ENCODE measurements around the gene TBCD. TPM values are rescaled to one million over a fixed set of nuclear protein-coding genes. Genes with fewer than 3 reads are reported as not detected.

TBCD gene
- total and polyA plus RNA-seq, 9 of the 15 experiments (the other 6 are each of a cell fraction or from before 2014, with no cell fraction given) = 8.9 to 98.5 (median 28.0) TPM

GRCh38 chr17:82734987-82735866 is 16.6 kb upstream of the TBCD start, which contains the start of gene FN3K (continued):
- TF ChIP-seq, protein P1, sequence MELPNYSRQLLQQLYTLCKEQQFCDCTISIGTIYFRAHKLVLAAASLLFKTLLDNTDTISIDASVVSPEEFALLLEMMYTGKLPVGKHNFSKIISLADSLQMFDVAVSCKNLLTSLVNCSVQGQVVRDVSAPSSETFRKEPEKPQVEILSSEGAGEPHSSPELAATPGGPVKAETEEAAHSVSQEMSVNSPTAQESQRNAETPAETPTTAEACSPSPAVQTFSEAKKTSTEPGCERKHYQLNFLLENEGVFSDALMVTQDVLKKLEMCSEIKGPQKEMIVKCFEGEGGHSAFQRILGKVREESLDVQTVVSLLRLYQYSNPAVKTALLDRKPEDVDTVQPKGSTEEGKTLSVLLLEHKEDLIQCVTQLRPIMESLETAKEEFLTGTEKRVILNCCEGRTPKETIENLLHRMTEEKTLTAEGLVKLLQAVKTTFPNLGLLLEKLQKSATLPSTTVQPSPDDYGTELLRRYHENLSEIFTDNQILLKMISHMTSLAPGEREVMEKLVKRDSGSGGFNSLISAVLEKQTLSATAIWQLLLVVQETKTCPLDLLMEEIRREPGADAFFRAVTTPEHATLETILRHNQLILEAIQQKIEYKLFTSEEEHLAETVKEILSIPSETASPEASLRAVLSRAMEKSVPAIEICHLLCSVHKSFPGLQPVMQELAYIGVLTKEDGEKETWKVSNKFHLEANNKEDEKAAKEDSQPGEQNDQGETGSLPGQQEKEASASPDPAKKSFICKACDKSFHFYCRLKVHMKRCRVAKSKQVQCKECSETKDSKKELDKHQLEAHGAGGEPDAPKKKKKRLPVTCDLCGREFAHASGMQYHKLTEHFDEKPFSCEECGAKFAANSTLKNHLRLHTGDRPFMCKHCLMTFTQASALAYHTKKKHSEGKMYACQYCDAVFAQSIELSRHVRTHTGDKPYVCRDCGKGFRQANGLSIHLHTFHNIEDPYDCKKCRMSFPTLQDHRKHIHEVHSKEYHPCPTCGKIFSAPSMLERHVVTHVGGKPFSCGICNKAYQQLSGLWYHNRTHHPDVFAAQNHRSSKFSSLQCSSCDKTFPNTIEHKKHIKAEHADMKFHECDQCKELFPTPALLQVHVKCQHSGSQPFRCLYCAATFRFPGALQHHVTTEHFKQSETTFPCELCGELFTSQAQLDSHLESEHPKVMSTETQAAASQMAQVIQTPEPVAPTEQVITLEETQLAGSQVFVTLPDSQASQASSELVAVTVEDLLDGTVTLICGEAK (IDR thresholded peaks at IDR 0.05) = no peak
- TF ChIP-seq, protein P1 (CRISPR knock-in tag; IDR thresholded peaks at IDR 0.05) = no peak
- TF ChIP-seq RBFOX2 (IDR thresholded peaks at IDR 0.05; ENCODE audit: low read depth, low read length) (peak; percentile 77), ZNF583 (CRISPR knock-in tag; IDR thresholded peaks at IDR 0.05) (no peak), RBM34 (IDR thresholded peaks at IDR 0.05; ENCODE audit: borderline replicate concordance, insufficient read depth, low read length) (no peak), KLF10 (CRISPR knock-in tag; IDR thresholded peaks at IDR 0.05) (no peak), ETS2 (tag; IDR thresholded peaks at IDR 0.05; ENCODE audit: borderline replicate concordance, poor library complexity, severe bottlenecking) (no peak), MEF2A (IDR thresholded peaks at IDR 0.05; ENCODE audit: control insufficient read depth, low read depth, low read length) (no peak), BCLAF1 (IDR thresholded peaks at IDR 0.05; ENCODE audit: borderline replicate concordance in 1 of 2, control insufficient read depth in 1 of 2, low read depth in 2 of 2, low read length in 1 of 2) (no peak), GTF2A2 (tag; IDR thresholded peaks at IDR 0.05) (no peak), POLR3G (IDR thresholded peaks at IDR 0.05; ENCODE audit: extremely low read depth, insufficient read length, insufficient replicate concordance) (no peak), SIN3B (IDR thresholded peaks at IDR 0.05; ENCODE audit: low read depth) (peak; percentile 50)
